ENCODE results near the gene SUPT16H. TPM values are rescaled to one million over a fixed set of nuclear protein-coding genes. Genes with fewer than 3 reads are reported as not detected.

Gene SUPT16H
- total and polyA plus RNA-seq, 2 of the 13 experiments (the other 11 are each of a cell fraction or from before 2014, with no cell fraction given), result 77.5 to 230 TPM

DNA sequence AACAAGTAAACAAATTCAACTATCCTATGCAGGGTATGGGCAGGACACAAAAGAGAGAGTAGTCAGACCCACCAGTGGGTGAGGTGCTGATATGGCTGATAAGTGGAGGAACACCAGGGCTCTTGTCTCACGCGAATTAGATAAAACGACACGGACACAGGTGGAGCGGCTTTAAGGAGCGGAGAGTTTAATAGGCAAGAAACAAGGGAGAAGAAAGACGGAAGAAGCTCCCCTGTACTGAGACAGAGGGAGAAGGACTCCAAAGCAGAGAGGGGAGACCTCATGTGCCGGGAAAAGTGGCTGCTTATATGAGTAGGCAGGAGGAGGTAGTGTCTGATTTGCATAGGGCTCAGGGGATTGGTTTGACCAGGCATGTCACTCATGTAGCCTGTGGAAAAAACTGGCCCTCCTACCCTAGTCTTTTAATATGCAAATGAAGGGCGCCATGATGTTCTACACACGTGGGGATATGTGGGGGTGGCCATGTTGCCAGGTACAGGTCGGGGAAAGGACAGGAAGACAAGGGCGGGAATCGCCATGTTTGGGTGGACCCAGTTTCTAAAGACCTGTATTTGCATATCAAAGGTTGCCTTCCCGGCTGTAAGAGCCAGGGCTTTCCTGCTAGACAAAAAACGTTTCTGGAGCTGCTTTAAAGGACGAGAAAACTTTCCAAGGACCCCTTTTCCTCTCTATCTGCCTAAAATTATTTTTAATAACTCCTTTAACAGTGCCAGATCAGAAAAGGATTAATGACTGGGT lies 75.2 kb downstream of the SUPT16H start (continued):
- no peak for TF ChIP-seq MTA1 (CRISPR knock-in tag; IDR thresholded peaks at IDR 0.05; ENCODE audit: borderline replicate concordance)
- no peak for TF ChIP-seq ZNF75D (CRISPR knock-in tag; IDR thresholded peaks at IDR 0.05; ENCODE audit: borderline replicate concordance)
- TF ChIP-seq ZNF383 (CRISPR knock-in tag; IDR thresholded peaks at IDR 0.05; ENCODE audit: borderline replicate concordance), result no peak
- TF ChIP-seq DNMT1 (CRISPR knock-in tag; IDR thresholded peaks at IDR 0.05), result no peak
- TF ChIP-seq GATAD2A (CRISPR knock-in tag; IDR thresholded peaks at IDR 0.05), result peak; percentile 9; the same call in 1 of the 2 replicates
- TF ChIP-seq, protein P1, sequence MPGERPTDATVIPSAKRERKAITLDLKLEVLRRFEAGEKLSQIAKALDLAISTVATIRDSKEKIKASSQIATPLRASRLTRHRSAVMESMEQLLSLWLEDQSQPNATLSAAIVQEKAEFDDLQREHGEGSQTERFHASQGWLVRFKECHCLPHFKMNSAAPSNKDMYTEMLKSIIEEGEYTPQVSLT (CRISPR knock-in tag; IDR thresholded peaks at IDR 0.05; ENCODE audit: borderline replicate concordance, low read depth), result no peak
- peak; percentile 53; the same call in 1 of the 2 replicates for TF ChIP-seq PPARG (CRISPR knock-in tag; conservative IDR thresholded peaks at IDR 0.05)
- TF ChIP-seq HES4 (CRISPR knock-in tag; IDR thresholded peaks at IDR 0.05; ENCODE audit: borderline replicate concordance), result no peak
- TF ChIP-seq ZNF446 (CRISPR knock-in tag; IDR thresholded peaks at IDR 0.05), result no peak
- TF ChIP-seq SRSF4 (IDR thresholded peaks at IDR 0.05; ENCODE audit: low read depth, low read length, poor library complexity, severe bottlenecking), result no peak
- TF ChIP-seq ZNF3 (CRISPR knock-in tag; IDR thresholded peaks at IDR 0.05), result 0 out of 2 replicates have a peak, but pooled peaks have one; percentile 36
- TF ChIP-seq ZFP36 (IDR thresholded peaks at IDR 0.05; ENCODE audit: borderline replicate concordance, low read depth, low read length, partially characterized antibody), result no peak
- TF ChIP-seq CREB1 (IDR thresholded peaks at IDR 0.05), result peak; percentile 70
- TF ChIP-seq CREB1 (CRISPR knock-in tag; IDR thresholded peaks at IDR 0.05), result peak; percentile 85; the same call in 1 of the 2 replicates
- TF ChIP-seq BRD4 (CRISPR knock-in tag; IDR thresholded peaks at IDR 0.05), result peak; percentile 44; the same call in 1 of the 2 replicates
- TF ChIP-seq, protein P2, sequence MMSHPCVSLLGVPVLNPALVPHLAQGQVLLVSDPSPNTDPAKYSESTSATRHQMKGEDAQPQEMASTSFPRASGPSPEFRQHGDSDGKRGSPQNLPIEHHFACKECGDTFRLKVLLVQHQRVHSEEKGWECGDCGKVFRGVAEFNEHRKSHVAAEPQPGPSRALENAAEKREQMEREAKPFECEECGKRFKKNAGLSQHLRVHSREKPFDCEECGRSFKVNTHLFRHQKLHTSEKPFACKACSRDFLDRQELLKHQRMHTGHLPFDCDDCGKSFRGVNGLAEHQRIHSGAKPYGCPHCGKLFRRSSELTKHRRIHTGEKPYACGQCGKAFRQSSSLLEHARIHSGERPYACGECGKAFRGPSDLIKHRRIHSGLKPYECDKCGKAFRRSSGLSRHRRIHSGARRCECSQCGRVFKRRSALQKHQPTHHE (CRISPR knock-in tag; IDR thresholded peaks at IDR 0.05; ENCODE audit: borderline replicate concordance), result 0 out of 2 replicates have a peak, but pooled peaks have one; percentile 21
- TF ChIP-seq ZNF740 (CRISPR knock-in tag; IDR thresholded peaks at IDR 0.05), result no peak; the same call in 1 of the 2 replicates
- TF ChIP-seq PRMT3 (CRISPR knock-in tag; IDR thresholded peaks at IDR 0.05; ENCODE audit: borderline replicate concordance, low read depth), result no peak
- 0 out of 2 replicates have a peak, but pooled peaks have one; percentile 64 for TF ChIP-seq GZF1 (CRISPR knock-in tag; IDR thresholded peaks at IDR 0.05)
- TF ChIP-seq KLF16 (CRISPR knock-in tag; IDR thresholded peaks at IDR 0.05), result peak in 1 of 2 experiments; percentile 59; a peak in 2 of 4 replicates
- TF ChIP-seq TFAP4 (IDR thresholded peaks at IDR 0.05; ENCODE audit: borderline replicate concordance, low read depth), result no peak
- peak; percentile 21; the same call in 1 of the 2 replicates for TF ChIP-seq KDM4B (CRISPR knock-in tag; IDR thresholded peaks at IDR 0.05)
- TF ChIP-seq ZNF576 (CRISPR knock-in tag; IDR thresholded peaks at IDR 0.05), result no peak
- peak; percentile 87 for TF ChIP-seq RXRA (CRISPR knock-in tag; IDR thresholded peaks at IDR 0.05)
- peak; percentile 75 for TF ChIP-seq CREM (IDR thresholded peaks at IDR 0.05)
- TF ChIP-seq CREM (CRISPR knock-in tag; IDR thresholded peaks at IDR 0.05), result no peak
- TF ChIP-seq SP4 (CRISPR knock-in tag; IDR thresholded peaks at IDR 0.05), result peak; percentile 89
- TF ChIP-seq KLF11 (CRISPR knock-in tag; IDR thresholded peaks at IDR 0.05), result peak; percentile 12; the same call in 1 of the 2 replicates

All from HepG2 (cell line).